Immature natural killer cell (primary cell): Measurements from ENCODE around the gene GPR158. TPM values are rescaled to one million over a fixed set of nuclear protein-coding genes. Genes with fewer than 3 reads are reported as not detected.

ENCODE experiments used
- DNase-seq, 3 donors: peaks; one replicate each; pipeline ENCODE4 v3.0.0; 2022; ENCODE audit warnings: mixed read lengths in 1 of 3
- H3K27ac Mint-ChIP-seq, 6 donors: one replicate each; pipeline ENCODE4 v1.8.0; 2020; ENCODE audit warnings: mixed read lengths in 6 of 6, mild to moderate bottlenecking in 5 of 6, inconsistent platforms in 4 of 6, moderate library complexity in 3 of 6
- H3K27me3 Mint-ChIP-seq, 3 donors: one replicate each; pipeline ENCODE4 v1.8.0; 2020 to 2021; ENCODE audit warnings: low read depth in 3 of 3, mild to moderate bottlenecking in 3 of 3, mixed read lengths in 3 of 3, moderate library complexity in 3 of 3, inconsistent platforms in 1 of 3
- H3K36me3 Mint-ChIP-seq, 3 donors: one replicate each; pipeline ENCODE4 v1.8.0; 2020; ENCODE audit warnings: mixed read lengths in 3 of 3, inconsistent platforms in 2 of 3, mild to moderate bottlenecking in 2 of 3
- H3K4me1 Mint-ChIP-seq, 2 donors: one replicate each; pipeline ENCODE4 v1.8.0; 2020; ENCODE audit warnings: inconsistent platforms in 2 of 2, mild to moderate bottlenecking in 2 of 2, mixed read lengths in 2 of 2, moderate library complexity in 1 of 2
- H3K4me3 Mint-ChIP-seq, 5 donors: one replicate each; pipeline ENCODE4 v1.8.0; 2020; ENCODE audit warnings: mild to moderate bottlenecking in 5 of 5, mixed read lengths in 5 of 5, inconsistent platforms in 3 of 5, moderate library complexity in 3 of 5
- H3K9me3 Mint-ChIP-seq, 6 donors: one replicate each; pipeline ENCODE4 v1.8.0; 2020; ENCODE audit warnings: mild to moderate bottlenecking in 6 of 6, mixed read lengths in 6 of 6, inconsistent platforms in 4 of 6, moderate library complexity in 3 of 6
- polyA plus RNA-seq, 3 donors: library from polyadenylated mRNA; unstranded; fragments of 300-500 nt; fragmentation: Illumina TruSeq; gene quantifications; one replicate each; pipeline ENCODE4 v1.2.3, GENCODE V29; 2021

The GPR158 gene
- polyA plus RNA-seq, 3 donors from 2014 or later: not detected

GRCh38 chr10:25487266-25487665 lies 312.5 kb downstream of the GPR158 start:
- Mint-ChIP-seq H3K36me3 (no peaks in the 10 kb centered on the region), H3K4me1 (no peaks in the 10 kb centered on the region), H3K27ac (no peak overlapping the region), H3K4me3 (no peak overlapping the region), H3K9me3 (peaks cover 3 to 34% (median 16%) of the 10 kb centered on the region in 6 donors), H3K27me3 (peaks cover 0 to 3% (median 3%) of the 10 kb centered on the region in 3 donors)
- no peak for DNase-seq

GRCh38 chr10:25492040-25492439 lies 317.2 kb downstream of the GPR158 start:
- H3K27ac Mint-ChIP-seq: no peak overlapping the region
- no peak overlapping the region for H3K4me3 Mint-ChIP-seq
- peaks cover 0 to 12% (median 4%) of the 10 kb centered on the region in 6 donors for H3K9me3 Mint-ChIP-seq
- peaks cover 0 to 2% (median 2%) of the 10 kb centered on the region in 3 donors for H3K27me3 Mint-ChIP-seq
- no peaks in the 10 kb centered on the region for H3K4me1 Mint-ChIP-seq
- DNase-seq: no peak
- no peaks in the 10 kb centered on the region for H3K36me3 Mint-ChIP-seq

GRCh38 chr10:25492680-25493079 lies 317.9 kb downstream of the GPR158 start:
- Mint-ChIP-seq H3K4me3 (no peak overlapping the region), H3K4me1 (no peaks in the 10 kb centered on the region), H3K36me3 (no peaks in the 10 kb centered on the region), H3K27ac (no peak overlapping the region), H3K9me3 (peaks cover 0 to 12% (median 4%) of the 10 kb centered on the region in 6 donors), H3K27me3 (peaks cover 0 to 2% (median 2%) of the 10 kb centered on the region in 3 donors)
- no peak for DNase-seq

GRCh38 chr10:25493122-25493893 lies 318.5 kb downstream of the GPR158 start:
- H3K27ac Mint-ChIP-seq: no peak overlapping the region
- DNase-seq: no peak
- H3K4me1 Mint-ChIP-seq: no peaks in the 10 kb centered on the region
- peaks cover 0 to 12% (median 4%) of the 10 kb centered on the region in 6 donors for H3K9me3 Mint-ChIP-seq
- H3K27me3 Mint-ChIP-seq: peaks cover 0 to 2% (median 2%) of the 10 kb centered on the region in 3 donors
- no peaks in the 10 kb centered on the region for H3K36me3 Mint-ChIP-seq
- H3K4me3 Mint-ChIP-seq: no peak overlapping the region

GRCh38 chr10:25497246-25497645 lies 322.4 kb downstream of the GPR158 start:
- Mint-ChIP-seq H3K4me3 (no peak overlapping the region), H3K36me3 (no peaks in the 10 kb centered on the region), H3K27me3 (peaks cover 0 to 4% (median 0%) of the 10 kb centered on the region in 3 donors), H3K4me1 (no peaks in the 10 kb centered on the region), H3K9me3 (peaks cover 0 to 11% (median 5%) of the 10 kb centered on the region in 6 donors), H3K27ac (no peak overlapping the region)
- DNase-seq: no peak

- Mint-ChIP-seq H3K27me3 (peaks cover 0 to 4% (median 0%) of the 10 kb centered on the region in 3 donors), H3K9me3 (peaks cover 0 to 11% (median 5%) of the 10 kb centered on the region in 6 donors), H3K36me3 (no peaks in the 10 kb centered on the region)
These were observed 323.8 kb downstream of the GPR158 start for GRCh38 chr10:25498645-25499044.

GRCh38 chr10:25501912-25502311 lies 327.1 kb downstream of the GPR158 start:
- Mint-ChIP-seq H3K9me3 (peaks cover 1 to 11% (median 3%) of the 10 kb centered on the region in 6 donors), H3K27me3 (peaks cover 0 to 4% (median 0%) of the 10 kb centered on the region in 3 donors), H3K27ac (no peak overlapping the region), H3K4me1 (no peaks in the 10 kb centered on the region), H3K36me3 (no peaks in the 10 kb centered on the region), H3K4me3 (no peak overlapping the region)
- DNase-seq: no peak

More at GRCh38 chr10:25498645-25499044, 323.8 kb downstream of the GPR158 start:
- no peak overlapping the region for H3K4me3 Mint-ChIP-seq
- no peak for DNase-seq
- H3K27ac Mint-ChIP-seq: no peak overlapping the region
- no peaks in the 10 kb centered on the region for H3K4me1 Mint-ChIP-seq

GRCh38 chr10:25502453-25502852 lies 327.7 kb downstream of the GPR158 start:
- DNase-seq: no peak
- H3K27ac Mint-ChIP-seq: no peak overlapping the region
- no peaks in the 10 kb centered on the region for H3K4me1 Mint-ChIP-seq
- H3K27me3 Mint-ChIP-seq: peaks cover 0 to 4% (median 0%) of the 10 kb centered on the region in 3 donors
- H3K9me3 Mint-ChIP-seq: peaks cover 1 to 11% (median 3%) of the 10 kb centered on the region in 6 donors
- H3K4me3 Mint-ChIP-seq: no peak overlapping the region
- H3K36me3 Mint-ChIP-seq: no peaks in the 10 kb centered on the region

- DNase-seq: no peak
- no peaks in the 10 kb centered on the region for H3K4me1 Mint-ChIP-seq
- H3K36me3 Mint-ChIP-seq: no peaks in the 10 kb centered on the region
- no peak overlapping the region for H3K4me3 Mint-ChIP-seq
- H3K9me3 Mint-ChIP-seq: peaks cover 1 to 10% (median 4%) of the 10 kb centered on the region in 6 donors
- no peak overlapping the region for H3K27ac Mint-ChIP-seq
- H3K27me3 Mint-ChIP-seq: peaks cover 0 to 4% (median 0%) of the 10 kb centered on the region in 3 donors
These were observed 329.5 kb downstream of the GPR158 start for GRCh38 chr10:25504306-25504705.

- Mint-ChIP-seq H3K27ac (no peak overlapping the region), H3K4me3 (no peak overlapping the region), H3K9me3 (peaks cover 1 to 10% (median 4%) of the 10 kb centered on the region in 6 donors)
These were observed 330.0 kb downstream of the GPR158 start for GRCh38 chr10:25504838-25505237.

GRCh38 chr10:25505466-25505865 lies 330.7 kb downstream of the GPR158 start:
- Mint-ChIP-seq H3K9me3 (peaks cover 1 to 8% (median 4%) of the 10 kb centered on the region in 6 donors), H3K27me3 (peaks cover 0 to 2% (median 0%) of the 10 kb centered on the region in 3 donors), H3K4me3 (no peak overlapping the region), H3K36me3 (no peaks in the 10 kb centered on the region), H3K27ac (no peak overlapping the region), H3K4me1 (no peaks in the 10 kb centered on the region)
- no peak for DNase-seq

More at GRCh38 chr10:25504838-25505237, 330.0 kb downstream of the GPR158 start:
- no peak for DNase-seq
- Mint-ChIP-seq H3K36me3 (no peaks in the 10 kb centered on the region), H3K4me1 (no peaks in the 10 kb centered on the region), H3K27me3 (peaks cover 0 to 2% (median 0%) of the 10 kb centered on the region in 3 donors)

- H3K4me3 Mint-ChIP-seq: no peak overlapping the region
- no peak for DNase-seq
- no peaks in the 10 kb centered on the region for H3K4me1 Mint-ChIP-seq
- H3K27me3 Mint-ChIP-seq: no peaks in the 10 kb centered on the region
- H3K9me3 Mint-ChIP-seq: peaks cover 0 to 12% (median 4%) of the 10 kb centered on the region in 6 donors
- no peak overlapping the region for H3K27ac Mint-ChIP-seq
- no peaks in the 10 kb centered on the region for H3K36me3 Mint-ChIP-seq
These were observed 332.1 kb downstream of the GPR158 start for GRCh38 chr10:25506821-25507335.

- Mint-ChIP-seq H3K4me1 (no peaks in the 10 kb centered on the region), H3K4me3 (no peak overlapping the region)
- DNase-seq: no peak
These were observed 333.5 kb downstream of the GPR158 start for GRCh38 chr10:25508112-25508815.

GRCh38 chr10:25509151-25509550 lies 334.4 kb downstream of the GPR158 start:
- H3K9me3 Mint-ChIP-seq: peaks cover 3 to 16% (median 8%) of the 10 kb centered on the region in 6 donors
- DNase-seq: no peak
- no peaks in the 10 kb centered on the region for H3K4me1 Mint-ChIP-seq
- H3K4me3 Mint-ChIP-seq: no peak overlapping the region
- no peaks in the 10 kb centered on the region for H3K36me3 Mint-ChIP-seq
- no peaks in the 10 kb centered on the region for H3K27me3 Mint-ChIP-seq
- H3K27ac Mint-ChIP-seq: no peak overlapping the region

More at GRCh38 chr10:25508112-25508815, 333.5 kb downstream of the GPR158 start:
- H3K9me3 Mint-ChIP-seq: peaks cover 0 to 14% (median 7%) of the 10 kb centered on the region in 6 donors
- no peaks in the 10 kb centered on the region for H3K27me3 Mint-ChIP-seq
- H3K36me3 Mint-ChIP-seq: no peaks in the 10 kb centered on the region
- H3K27ac Mint-ChIP-seq: no peak overlapping the region
